Mesenchymal stem cell (in vitro differentiated cells and primary cell): ENCODE measurements around the gene CAPZA2.

Experiments used
- DNase-seq: peaks from one replicate; pipeline ENCODE4 v3.0.0-alpha.2; 2013
- H2AFZ ChIP-seq: one replicate; pipeline ENCODE4 v1.6.1; 2013; ENCODE audit warnings: low read depth, mild to moderate bottlenecking, control low read depth, inconsistent platforms, low read length, moderate library complexity
- H2AK5ac ChIP-seq: 2 replicates; pipeline ENCODE4 v1.6.1; 2013; ENCODE audit warnings: low read length, moderate library complexity, mild to moderate bottlenecking, inconsistent platforms; ENCODE audit not compliant: severe bottlenecking
- H2BK120ac ChIP-seq: one replicate; pipeline ENCODE4 v1.6.1; 2013; ENCODE audit warnings: low read depth, mild to moderate bottlenecking, inconsistent platforms, low read length, moderate library complexity
- H2BK12ac ChIP-seq, 2 experiments: one replicate each; pipeline ENCODE4 v1.6.1; 2013; ENCODE audit warnings: inconsistent platforms in 2 of 2, low read length in 2 of 2, mild to moderate bottlenecking in 2 of 2, moderate library complexity in 2 of 2, control low read depth in 1 of 2
- H2BK15ac ChIP-seq: one replicate; pipeline ENCODE4 v1.6.1; 2013; ENCODE audit warnings: mild to moderate bottlenecking, low read depth, inconsistent platforms; ENCODE audit not compliant: poor library complexity, severe bottlenecking
- H2BK5ac ChIP-seq: 2 replicates; pipeline ENCODE4 v1.6.1; 2013; ENCODE audit warnings: low read depth, mild to moderate bottlenecking, low read length, control low read depth, inconsistent platforms; ENCODE audit not compliant: poor library complexity, severe bottlenecking
- H3K14ac ChIP-seq, 2 experiments: one replicate each; pipeline ENCODE4 v1.6.1; 2013; ENCODE audit warnings: inconsistent platforms in 2 of 2, low read length in 2 of 2, control low read depth in 1 of 2, mild to moderate bottlenecking in 1 of 2, moderate library complexity in 1 of 2
- H3K18ac ChIP-seq, 2 experiments: one replicate each; pipeline ENCODE4 v1.6.1; 2013; ENCODE audit warnings: inconsistent platforms in 2 of 2, low read length in 2 of 2, control low read depth in 1 of 2, low read depth in 1 of 2, mild to moderate bottlenecking in 1 of 2
- H3K23ac ChIP-seq, 2 experiments: one replicate each; pipeline ENCODE4 v1.6.1; 2013; ENCODE audit warnings: inconsistent platforms in 2 of 2, low read length in 2 of 2, mild to moderate bottlenecking in 2 of 2, moderate library complexity in 2 of 2, control low read depth in 1 of 2
- H3K27ac ChIP-seq: 2 replicates; pipeline ENCODE4 v1.5.1; 2013; ENCODE audit warnings: mild to moderate bottlenecking, moderate library complexity, low read length, control low read depth, inconsistent platforms; ENCODE audit not compliant: poor library complexity, severe bottlenecking
- H3K27me3 ChIP-seq, 2 experiments: 2 replicates each; pipeline versions ENCODE4 v1.6.1 to v1.7.0; 2013; ENCODE audit warnings: low read length in 2 of 2, mild to moderate bottlenecking in 2 of 2, moderate library complexity in 2 of 2, control low read depth in 1 of 2, inconsistent platforms in 1 of 2; ENCODE audit not compliant: control insufficient read depth in 1 of 2, insufficient read depth in 1 of 2
- H3K36me3 ChIP-seq, 2 experiments: 2 replicates each; pipeline versions ENCODE4 v1.6.1 to v1.7.0; 2013; ENCODE audit warnings: low read length in 2 of 2, control low read depth in 1 of 2, inconsistent platforms in 1 of 2, low read depth in 1 of 2, mild to moderate bottlenecking in 1 of 2; ENCODE audit not compliant: insufficient read depth in 2 of 2, control insufficient read depth in 1 of 2
- H3K4ac ChIP-seq, 2 experiments: one replicate each; pipeline ENCODE4 v1.6.1; 2013; ENCODE audit warnings: inconsistent platforms in 2 of 2, low read length in 2 of 2, mild to moderate bottlenecking in 2 of 2, moderate library complexity in 2 of 2, control low read depth in 1 of 2, low read depth in 1 of 2
- H3K4me1 ChIP-seq: 2 replicates; pipeline ENCODE4 v1.6.1; 2013; ENCODE audit warnings: low read depth, low read length, control low read depth; ENCODE audit not compliant: control insufficient read depth, insufficient read depth
- H3K4me2 ChIP-seq: 2 replicates; pipeline ENCODE4 v1.6.1; 2013; ENCODE audit warnings: low read length, mild to moderate bottlenecking, inconsistent platforms; ENCODE audit not compliant: poor library complexity, severe bottlenecking
- H3K4me3 ChIP-seq, 2 experiments: 2 replicates each; pipeline versions ENCODE4 v1.5.1 to v1.7.0; 2013; ENCODE audit warnings: low read length in 2 of 2, mild to moderate bottlenecking in 2 of 2, control low read depth in 1 of 2, low read depth in 1 of 2; ENCODE audit not compliant: insufficient read depth in 1 of 2
- H3K79me1 ChIP-seq: replicated peaks from 2 replicates; pipeline ENCODE4 v1.6.1; 2013; ENCODE audit warnings: mild to moderate bottlenecking, control low read depth, low read length, inconsistent platforms; ENCODE audit not compliant: poor library complexity, severe bottlenecking
- H3K9ac ChIP-seq: 2 replicates; pipeline ENCODE4 v1.7.0; 2013; ENCODE audit warnings: mild to moderate bottlenecking, low read length, moderate library complexity
- H3K9me3 ChIP-seq: 2 replicates; pipeline ENCODE4 v1.7.0; 2013; ENCODE audit warnings: mild to moderate bottlenecking, low read length; ENCODE audit not compliant: control insufficient read depth
- H4K8ac ChIP-seq: one replicate; pipeline ENCODE4 v1.6.1; 2013; ENCODE audit warnings: inconsistent platforms, mild to moderate bottlenecking, low read length, moderate library complexity
- H4K91ac ChIP-seq: one replicate; pipeline ENCODE4 v1.6.1; 2013; ENCODE audit warnings: mild to moderate bottlenecking, low read length, inconsistent platforms
- WGBS: methylation state at CpG from one replicate; pipeline ENCODE4 v1.1.7; 2013; ENCODE audit warnings: mixed read lengths; 5-methylcytosine and 5-hydroxymethylcytosine counted together

The CAPZA2 gene

GRCh38 chr7:116918704-116919103 is 56.3 kb downstream of the CAPZA2 start:
- Histone ChIP-seq H3K79me1 (peaks cover 5% of the 10 kb centered on the region), H3K27me3 (no peaks in the 10 kb centered on the region), H2BK12ac (no peak overlapping the region), H3K4ac (no peak overlapping the region), H3K23ac (no peak overlapping the region), H3K4me3 (no peak overlapping the region), H3K9ac (no peak overlapping the region), H2AFZ (no peak overlapping the region), H4K91ac (no peak overlapping the region), H2AK5ac (no peak overlapping the region), H4K8ac (no peak overlapping the region), H3K27ac (no peak overlapping the region), H3K14ac (no peak overlapping the region), H3K18ac (no peak overlapping the region), H2BK15ac (no peak overlapping the region), H3K9me3 (no peaks in the 10 kb centered on the region), H3K4me2 (no peak overlapping the region), H3K4me1 (peaks cover 1% of the 10 kb centered on the region), H3K36me3 (peaks cover 22 to 61% of the 10 kb centered on the region in 2 experiments), H2BK5ac (no peak overlapping the region), H2BK120ac (no peak overlapping the region)
- WGBS = no CpG with 5 or more reads among the region's 3 CpGs
- no peak for DNase-seq

GRCh38 chr7:116920359-116920758 is 58.0 kb downstream of the CAPZA2 start:
- no peak overlapping the region for H3K4me2 ChIP-seq

GRCh38 chr7:116922545-116922944 is 60.2 kb downstream of the CAPZA2 start:
- no peak overlapping the region for H2BK120ac ChIP-seq
- no peak overlapping the region for H2BK5ac ChIP-seq
- H2BK12ac ChIP-seq = no peak overlapping the region
- no peaks in the 10 kb centered on the region for H3K9me3 ChIP-seq
- H3K27ac ChIP-seq = no peak overlapping the region
- H2AFZ ChIP-seq = no peak overlapping the region
- no peak overlapping the region for H3K9ac ChIP-seq
- no peak overlapping the region for H2BK15ac ChIP-seq
- peaks cover 8 to 30% of the 10 kb centered on the region in 2 experiments for H3K36me3 ChIP-seq
- H3K14ac ChIP-seq = no peak overlapping the region
- WGBS = 88% methylated on average over 5 of the region's 5 CpGs
- no peak overlapping the region for H4K91ac ChIP-seq
- H3K79me1 ChIP-seq = peaks cover 2% of the 10 kb centered on the region
- DNase-seq = no peak
- H2AK5ac ChIP-seq = no peak overlapping the region
- no peak overlapping the region for H3K4me2 ChIP-seq
- peaks cover 1% of the 10 kb centered on the region for H3K4me1 ChIP-seq
- no peak overlapping the region for H3K4ac ChIP-seq
- H4K8ac ChIP-seq = no peak overlapping the region
- no peaks in the 10 kb centered on the region for H3K27me3 ChIP-seq
- H3K4me3 ChIP-seq = no peak overlapping the region
- H3K23ac ChIP-seq = no peak overlapping the region
- H3K18ac ChIP-seq = no peak overlapping the region

More at GRCh38 chr7:116920359-116920758, 58.0 kb downstream of the CAPZA2 start:
- no peak overlapping the region for H3K4ac ChIP-seq
- H3K4me1 ChIP-seq = peaks cover 1% of the 10 kb centered on the region
- H2AFZ ChIP-seq = no peak overlapping the region
- H4K91ac ChIP-seq = no peak overlapping the region
- H3K79me1 ChIP-seq = peaks cover 2% of the 10 kb centered on the region
- no peak for DNase-seq
- peaks cover 16 to 49% of the 10 kb centered on the region in 2 experiments for H3K36me3 ChIP-seq
- H3K14ac ChIP-seq = no peak overlapping the region
- no peaks in the 10 kb centered on the region for H3K9me3 ChIP-seq
- no peak overlapping the region for H2BK120ac ChIP-seq
- no peak overlapping the region for H2BK12ac ChIP-seq
- H3K18ac ChIP-seq = no peak overlapping the region
- no peaks in the 10 kb centered on the region for H3K27me3 ChIP-seq
- no peak overlapping the region for H2BK15ac ChIP-seq
- H3K23ac ChIP-seq = no peak overlapping the region
- H3K27ac ChIP-seq = no peak overlapping the region
- no peak overlapping the region for H2BK5ac ChIP-seq
- H2AK5ac ChIP-seq = no peak overlapping the region
- no peak overlapping the region for H3K4me3 ChIP-seq
- no peak overlapping the region for H3K9ac ChIP-seq
- no peak overlapping the region for H4K8ac ChIP-seq

GRCh38 chr7:116924741-116925140 is 62.4 kb downstream of the CAPZA2 start:
- H3K4me2 ChIP-seq = no peak overlapping the region
- no peak overlapping the region for H2BK15ac ChIP-seq
- H3K4ac ChIP-seq = no peak overlapping the region
- no peak overlapping the region for H2AFZ ChIP-seq
- H3K14ac ChIP-seq = no peak overlapping the region
- H3K27ac ChIP-seq = no peak overlapping the region
- no peak overlapping the region for H3K23ac ChIP-seq
- WGBS = no CpG with 5 or more reads among the region's 5 CpGs
- no peak overlapping the region for H4K8ac ChIP-seq
- no peak overlapping the region for H2BK120ac ChIP-seq
- no peak for DNase-seq
- H2AK5ac ChIP-seq = no peak overlapping the region
- H4K91ac ChIP-seq = no peak overlapping the region
- H3K4me3 ChIP-seq = no peak overlapping the region
- H2BK5ac ChIP-seq = no peak overlapping the region
- H3K79me1 ChIP-seq = no peaks in the 10 kb centered on the region
- peaks cover 8 to 11% of the 10 kb centered on the region in 2 experiments for H3K36me3 ChIP-seq
- peaks cover 1% of the 10 kb centered on the region for H3K4me1 ChIP-seq
- H3K9ac ChIP-seq = no peak overlapping the region
- no peak overlapping the region for H2BK12ac ChIP-seq
- no peak overlapping the region for H3K18ac ChIP-seq
- H3K27me3 ChIP-seq = no peaks in the 10 kb centered on the region
- no peaks in the 10 kb centered on the region for H3K9me3 ChIP-seq
